ENCODE results near the gene SLC35F4.

SLC35F4 gene

DNA sequence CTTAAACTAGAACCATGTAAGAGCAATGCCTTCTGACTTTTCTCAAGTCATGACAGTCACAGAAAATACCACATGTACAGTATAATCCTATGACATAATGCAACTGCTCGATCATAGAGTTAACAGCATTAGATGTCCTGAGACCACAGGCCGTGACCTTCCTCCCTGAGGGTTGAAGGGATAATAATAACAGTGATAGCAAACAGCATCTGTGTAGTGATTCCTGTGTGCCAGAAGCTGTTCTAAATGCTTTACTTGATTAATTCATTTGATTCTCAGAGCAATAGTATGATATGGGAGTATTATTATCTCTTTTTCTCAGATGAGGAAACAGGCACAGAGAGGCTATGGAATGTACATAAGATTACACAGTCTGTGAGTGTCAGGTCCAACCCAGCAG is 53.2 kb downstream of the SLC35F4 start:
- H3K27me3 ChIP-seq (ENCODE audit: insufficient read depth, low read length, poor library complexity, severe bottlenecking), result no peaks in the 10 kb centered on the region
- TF ChIP-seq, protein P1, sequence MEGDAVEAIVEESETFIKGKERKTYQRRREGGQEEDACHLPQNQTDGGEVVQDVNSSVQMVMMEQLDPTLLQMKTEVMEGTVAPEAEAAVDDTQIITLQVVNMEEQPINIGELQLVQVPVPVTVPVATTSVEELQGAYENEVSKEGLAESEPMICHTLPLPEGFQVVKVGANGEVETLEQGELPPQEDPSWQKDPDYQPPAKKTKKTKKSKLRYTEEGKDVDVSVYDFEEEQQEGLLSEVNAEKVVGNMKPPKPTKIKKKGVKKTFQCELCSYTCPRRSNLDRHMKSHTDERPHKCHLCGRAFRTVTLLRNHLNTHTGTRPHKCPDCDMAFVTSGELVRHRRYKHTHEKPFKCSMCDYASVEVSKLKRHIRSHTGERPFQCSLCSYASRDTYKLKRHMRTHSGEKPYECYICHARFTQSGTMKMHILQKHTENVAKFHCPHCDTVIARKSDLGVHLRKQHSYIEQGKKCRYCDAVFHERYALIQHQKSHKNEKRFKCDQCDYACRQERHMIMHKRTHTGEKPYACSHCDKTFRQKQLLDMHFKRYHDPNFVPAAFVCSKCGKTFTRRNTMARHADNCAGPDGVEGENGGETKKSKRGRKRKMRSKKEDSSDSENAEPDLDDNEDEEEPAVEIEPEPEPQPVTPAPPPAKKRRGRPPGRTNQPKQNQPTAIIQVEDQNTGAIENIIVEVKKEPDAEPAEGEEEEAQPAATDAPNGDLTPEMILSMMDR (conservative IDR thresholded peaks at IDR 0.05; ENCODE audit: low read length), result no peak
- TF ChIP-seq EZH2phosphoT487 (IDR thresholded peaks at IDR 0.05; ENCODE audit: borderline replicate concordance), result no peak
- no peak overlapping the region for H2AFZ ChIP-seq (ENCODE audit: low read length)
- H3K4me3 ChIP-seq (ENCODE audit: low read length, poor library complexity, severe bottlenecking), result no peak overlapping the region
- H3K4me1 ChIP-seq (ENCODE audit: insufficient read depth, low read length, poor library complexity, severe bottlenecking), result no peaks in the 10 kb centered on the region
- no peaks in the 10 kb centered on the region for H3K9me3 ChIP-seq (ENCODE audit: insufficient read depth, low read depth, low read length)
- H3K79me2 ChIP-seq (ENCODE audit: insufficient read depth, low read length), result no peaks in the 10 kb centered on the region
- H3K4me2 ChIP-seq (ENCODE audit: low read depth, low read length, poor library complexity, severe bottlenecking), result no peak overlapping the region
- no peaks in the 10 kb centered on the region; the same call in 1 of the 2 replicates for H3K9me2 ChIP-seq (replicated peaks; ENCODE audit: low read depth, low read length)
- H3K9ac ChIP-seq (ENCODE audit: low read depth, low read length, poor library complexity, severe bottlenecking), result no peak overlapping the region
- no peaks in the 10 kb centered on the region for H3K36me3 ChIP-seq (ENCODE audit: insufficient read depth, low read length)
- no peaks in the 10 kb centered on the region for H4K20me1 ChIP-seq (ENCODE audit: insufficient read depth, low read length, poor library complexity, severe bottlenecking)
- H3F3A ChIP-seq (ENCODE audit: low read depth), result no peaks in the 10 kb centered on the region

DNA sequence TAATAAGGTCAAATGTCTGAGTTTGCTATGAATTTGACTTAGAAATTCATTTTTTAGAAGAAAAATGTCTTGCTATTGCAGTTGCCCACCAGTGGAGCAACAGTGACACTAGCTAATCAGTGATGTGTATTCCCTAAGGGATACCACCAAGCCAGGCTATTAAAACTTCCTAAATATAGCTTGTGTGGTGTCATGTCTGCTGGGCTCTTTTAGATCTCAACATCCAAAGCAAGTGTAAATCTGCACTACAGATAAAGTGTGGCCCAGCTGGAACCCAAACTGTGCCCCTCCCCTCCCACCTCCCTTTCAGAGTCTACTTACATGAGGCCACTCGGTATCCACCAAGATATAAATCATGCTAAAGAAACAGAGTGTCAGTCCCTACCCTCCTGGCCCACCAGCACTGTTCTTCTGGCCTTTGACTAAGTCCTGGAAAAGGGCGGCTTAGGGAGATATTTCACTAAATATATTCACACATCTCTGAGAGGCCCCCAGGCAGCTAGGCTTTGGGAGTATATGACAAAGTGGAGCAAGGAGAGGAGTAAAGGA is 53.8 kb downstream of the SLC35F4 start:
- no peaks in the 10 kb centered on the region for H3K4me1 ChIP-seq (ENCODE audit: insufficient read depth, low read length, poor library complexity, severe bottlenecking)

DNA sequence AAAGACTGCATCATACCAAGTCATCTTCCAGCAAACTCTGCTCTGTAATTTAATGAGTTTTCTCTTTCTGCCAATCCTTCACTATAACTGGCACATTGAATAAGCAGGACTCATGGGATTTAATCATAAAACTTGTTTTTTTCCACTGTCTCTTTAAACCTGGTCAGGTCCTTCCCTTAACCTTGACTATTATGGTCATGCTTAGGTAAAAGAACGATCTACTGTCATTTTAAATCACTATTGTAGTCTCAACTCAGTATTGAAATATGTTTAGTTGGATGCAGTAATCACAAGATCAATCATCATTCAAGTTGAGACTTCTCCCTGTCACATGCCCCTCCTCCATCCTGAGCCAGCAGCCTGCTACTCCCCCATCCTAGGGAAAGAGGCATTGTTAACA is 56.1 kb downstream of the SLC35F4 start:
- H3K9ac ChIP-seq (ENCODE audit: low read depth, low read length, poor library complexity, severe bottlenecking), result no peak overlapping the region
- no peaks in the 10 kb centered on the region for H4K20me1 ChIP-seq (ENCODE audit: insufficient read depth, low read length, poor library complexity, severe bottlenecking)
- no peak overlapping the region for H3K4me3 ChIP-seq (ENCODE audit: low read length, poor library complexity, severe bottlenecking)
- H3K27me3 ChIP-seq (ENCODE audit: insufficient read depth, low read length, poor library complexity, severe bottlenecking), result no peaks in the 10 kb centered on the region
- no peaks in the 10 kb centered on the region; the same call in 1 of the 2 replicates for H3K9me2 ChIP-seq (replicated peaks; ENCODE audit: low read depth, low read length)
- TF ChIP-seq, protein P1 (conservative IDR thresholded peaks at IDR 0.05; ENCODE audit: low read length), result no peak
- TF ChIP-seq EZH2phosphoT487 (IDR thresholded peaks at IDR 0.05; ENCODE audit: borderline replicate concordance), result no peak
- no peaks in the 10 kb centered on the region for H3F3A ChIP-seq (ENCODE audit: low read depth)
- H3K4me2 ChIP-seq (ENCODE audit: low read depth, low read length, poor library complexity, severe bottlenecking), result no peak overlapping the region
- H3K9me3 ChIP-seq (ENCODE audit: insufficient read depth, low read depth, low read length), result no peaks in the 10 kb centered on the region
- no peaks in the 10 kb centered on the region for H3K79me2 ChIP-seq (ENCODE audit: insufficient read depth, low read length)
- no peaks in the 10 kb centered on the region for H3K36me3 ChIP-seq (ENCODE audit: insufficient read depth, low read length)
- H3K4me1 ChIP-seq (ENCODE audit: insufficient read depth, low read length, poor library complexity, severe bottlenecking), result no peaks in the 10 kb centered on the region
- H2AFZ ChIP-seq (ENCODE audit: low read length), result no peak overlapping the region

More for the DNA sequence above, 53.8 kb downstream of the SLC35F4 start:
- Histone ChIP-seq H3K9me2 (replicated peaks; ENCODE audit: low read depth, low read length) (no peaks in the 10 kb centered on the region; the same call in 1 of the 2 replicates), H3K9ac (ENCODE audit: low read depth, low read length, poor library complexity, severe bottlenecking) (no peak overlapping the region), H3K4me2 (ENCODE audit: low read depth, low read length, poor library complexity, severe bottlenecking) (no peak overlapping the region), H3K36me3 (ENCODE audit: insufficient read depth, low read length) (no peaks in the 10 kb centered on the region), H2AFZ (ENCODE audit: low read length) (no peak overlapping the region), H3K9me3 (ENCODE audit: insufficient read depth, low read depth, low read length) (no peaks in the 10 kb centered on the region), H3K4me3 (ENCODE audit: low read length, poor library complexity, severe bottlenecking) (no peak overlapping the region), H4K20me1 (ENCODE audit: insufficient read depth, low read length, poor library complexity, severe bottlenecking) (no peaks in the 10 kb centered on the region), H3K79me2 (ENCODE audit: insufficient read depth, low read length) (no peaks in the 10 kb centered on the region), H3F3A (ENCODE audit: low read depth) (no peaks in the 10 kb centered on the region), H3K27me3 (ENCODE audit: insufficient read depth, low read length, poor library complexity, severe bottlenecking) (no peaks in the 10 kb centered on the region)
- no peak for TF ChIP-seq EZH2phosphoT487 (IDR thresholded peaks at IDR 0.05; ENCODE audit: borderline replicate concordance)
- TF ChIP-seq, protein P1 (conservative IDR thresholded peaks at IDR 0.05; ENCODE audit: low read length), result no peak
